ENCODE data around the gene PYGB. TPM values are rescaled to one million over a fixed set of nuclear protein-coding genes. Genes with fewer than 3 reads are reported as not detected.

The PYGB gene
- polyA plus RNA-seq, 3 donors from 2014 or later: 39.3 to 56.0 (median 51.0) TPM

DNA sequence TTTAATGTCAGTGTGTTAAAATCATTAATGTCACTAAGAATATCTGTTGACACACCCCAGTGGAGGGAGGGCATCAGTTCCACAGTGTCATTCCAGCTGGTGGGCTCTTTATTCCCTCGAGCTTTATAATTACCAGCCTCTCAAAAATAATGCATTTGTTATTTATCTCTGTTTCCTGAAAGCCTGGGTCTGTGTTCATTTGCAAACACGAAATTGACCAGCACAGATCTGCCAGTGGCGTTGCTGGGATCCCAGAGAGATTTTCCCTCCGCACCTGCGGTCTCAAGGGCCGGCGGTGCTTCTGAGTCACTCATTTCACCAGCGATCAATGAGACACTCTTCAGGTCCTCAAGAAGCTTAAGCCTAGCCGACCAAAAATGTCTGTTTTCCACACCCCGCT is 5.7 kb upstream of the PYGB start:
- no peak overlapping the region for H3K4me3 Mint-ChIP-seq
- no peak for DNase-seq
- H3K4me1 Mint-ChIP-seq: peaks cover 6 to 11% of the 10 kb centered on the region in 2 donors
- H3K9me3 Mint-ChIP-seq: no peaks in the 10 kb centered on the region
- no peak overlapping the region for H3K27ac Mint-ChIP-seq
- no peaks in the 10 kb centered on the region for H3K36me3 Mint-ChIP-seq
- H3K27me3 Mint-ChIP-seq (ENCODE audit: low read depth in 3 of 3): peaks cover 1 to 16% (median 8%) of the 10 kb centered on the region in 3 donors

DNA sequence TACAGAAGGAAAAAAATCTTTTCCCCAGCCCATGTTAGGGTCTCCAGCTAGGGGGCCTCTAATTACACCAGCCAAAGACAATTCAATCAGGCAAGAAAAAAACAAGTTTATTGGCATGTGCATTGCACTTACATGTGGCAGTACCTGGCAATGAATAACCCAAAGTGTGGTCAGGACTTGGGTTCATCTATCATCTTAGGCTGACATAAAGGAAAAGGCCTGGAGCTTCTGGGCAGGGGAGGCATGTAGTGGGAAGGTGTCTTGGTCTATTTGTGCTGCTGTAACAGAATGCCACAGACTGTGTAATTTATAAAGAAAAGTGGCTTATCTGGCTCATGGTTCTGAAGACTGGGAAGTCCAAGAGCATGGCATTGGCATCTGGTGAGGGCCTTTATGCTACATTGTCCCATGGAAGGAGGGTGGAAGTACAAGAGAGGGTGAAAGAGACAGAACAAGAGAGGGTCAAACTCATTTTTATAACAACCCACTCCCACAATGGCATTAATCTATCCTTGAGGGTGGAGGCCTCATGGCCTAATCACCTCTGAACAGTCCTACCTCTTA is 4.4 kb upstream of the PYGB start:
- H3K4me1 Mint-ChIP-seq: peaks cover 9 to 13% of the 10 kb centered on the region in 2 donors
- DNase-seq: no peak
- no peak overlapping the region for H3K4me3 Mint-ChIP-seq
- H3K27me3 Mint-ChIP-seq (ENCODE audit: low read depth in 3 of 3): peaks cover 4 to 17% (median 6%) of the 10 kb centered on the region in 3 donors
- no peaks in the 10 kb centered on the region for H3K9me3 Mint-ChIP-seq
- H3K27ac Mint-ChIP-seq: no peak overlapping the region
- no peaks in the 10 kb centered on the region for H3K36me3 Mint-ChIP-seq

DNA sequence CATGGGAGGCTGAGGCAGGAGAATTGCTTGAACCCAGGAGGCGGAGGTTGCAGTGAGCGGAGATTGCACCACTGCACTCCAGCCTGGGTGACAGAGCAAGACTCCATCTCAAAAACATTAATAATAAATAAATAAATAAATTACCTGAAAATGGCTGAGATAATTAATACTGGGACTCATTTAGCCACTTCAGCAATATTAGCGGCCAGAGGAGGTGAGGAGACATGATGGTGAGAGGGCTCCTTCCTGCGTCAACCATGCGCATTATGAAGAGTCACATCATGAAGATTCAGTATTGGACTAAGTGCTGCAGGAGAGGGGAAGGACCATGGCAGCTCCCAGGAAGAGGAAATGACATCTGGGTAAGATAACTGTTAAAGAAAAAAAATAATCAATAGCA is 2.9 kb upstream of the PYGB start:
- no peaks in the 10 kb centered on the region for H3K9me3 Mint-ChIP-seq
- H3K27me3 Mint-ChIP-seq (ENCODE audit: low read depth in 3 of 3): peaks cover 2 to 23% (median 8%) of the 10 kb centered on the region in 3 donors
- DNase-seq: no peak
- H3K27ac Mint-ChIP-seq: no peak overlapping the region
- H3K36me3 Mint-ChIP-seq: no peaks in the 10 kb centered on the region
- H3K4me3 Mint-ChIP-seq: peak overlapping the region in 1 of 5 donors; percentile 18
- H3K4me1 Mint-ChIP-seq: peaks cover 22 to 28% of the 10 kb centered on the region in 2 donors

DNA sequence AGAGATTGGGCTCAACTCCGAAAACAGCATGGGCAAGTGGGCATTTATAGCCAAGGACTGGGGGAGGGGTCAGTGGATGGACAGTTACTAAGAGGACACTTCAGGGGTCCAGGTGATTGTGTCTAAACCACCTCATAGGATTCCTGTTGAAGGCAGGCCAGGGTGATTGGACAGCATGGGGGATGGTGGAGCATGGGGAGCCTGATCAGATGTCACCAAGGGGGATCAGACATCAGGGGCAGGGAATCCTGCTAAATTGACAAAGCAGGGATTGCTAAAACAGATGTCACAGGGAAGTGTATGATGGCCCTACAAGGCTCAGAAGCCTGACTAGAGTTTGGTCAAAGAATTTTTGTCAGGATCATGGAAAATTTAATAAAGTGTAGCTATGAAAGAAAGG is 2.4 kb upstream of the PYGB start:
- Mint-ChIP-seq H3K27ac (no peak overlapping the region), H3K4me1 (peaks cover 26 to 33% of the 10 kb centered on the region in 2 donors), H3K27me3 (ENCODE audit: low read depth in 3 of 3) (peaks cover 2 to 23% (median 8%) of the 10 kb centered on the region in 3 donors), H3K9me3 (no peaks in the 10 kb centered on the region), H3K4me3 (peak overlapping the region in 2 of 5 donors; percentile 18 to 50), H3K36me3 (no peaks in the 10 kb centered on the region)
- no peak for DNase-seq

DNA sequence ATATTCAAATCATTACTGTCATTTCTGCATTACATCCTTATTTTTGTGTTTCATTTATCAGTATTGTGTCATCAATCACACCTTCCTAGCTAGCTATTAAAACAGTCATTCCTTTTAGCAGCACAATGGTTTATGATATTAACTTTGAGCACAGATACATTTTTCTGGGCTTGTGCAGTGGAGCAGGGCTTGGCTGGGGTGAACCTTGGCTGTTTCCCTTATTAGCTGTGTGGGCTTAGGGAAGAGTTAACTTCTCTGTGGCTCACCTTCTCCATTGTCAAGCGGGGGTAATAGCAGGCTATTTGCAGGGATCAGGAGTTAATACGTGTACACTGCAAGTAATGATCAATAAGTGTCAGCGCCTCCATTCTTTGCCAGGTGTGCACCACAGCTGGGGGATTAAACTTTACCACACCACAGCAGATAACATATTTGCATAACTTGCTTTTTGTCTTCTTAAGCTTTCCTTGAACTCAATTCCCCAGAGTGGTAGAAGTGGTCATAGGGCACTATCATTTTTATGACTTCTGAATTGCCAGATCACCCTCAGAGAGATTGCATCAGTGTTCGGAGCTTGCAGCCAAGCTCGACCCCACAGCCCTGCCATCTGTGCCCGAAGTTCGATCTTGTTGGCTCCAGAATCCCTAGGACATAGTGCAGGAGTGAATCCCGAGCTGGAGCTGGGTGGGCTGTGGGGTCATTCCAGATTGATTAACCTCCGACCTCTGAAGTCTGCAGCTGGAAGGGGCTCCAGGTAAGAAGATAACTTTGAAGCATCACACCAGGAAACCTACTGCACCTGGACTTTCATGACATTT is 1.5 kb upstream of the PYGB start:
- H3K27me3 Mint-ChIP-seq (ENCODE audit: low read depth in 3 of 3): peaks cover 2 to 19% (median 7%) of the 10 kb centered on the region in 3 donors
- no peak for DNase-seq
- peak overlapping the region; percentile 82 to 96 (median 92) for H3K4me3 Mint-ChIP-seq
- peak overlapping the region in 2 of 6 donors; percentile 40 to 66 for H3K27ac Mint-ChIP-seq
- no peaks in the 10 kb centered on the region for H3K9me3 Mint-ChIP-seq
- H3K4me1 Mint-ChIP-seq: peaks cover 32 to 42% of the 10 kb centered on the region in 2 donors
- no peaks in the 10 kb centered on the region for H3K36me3 Mint-ChIP-seq

DNA sequence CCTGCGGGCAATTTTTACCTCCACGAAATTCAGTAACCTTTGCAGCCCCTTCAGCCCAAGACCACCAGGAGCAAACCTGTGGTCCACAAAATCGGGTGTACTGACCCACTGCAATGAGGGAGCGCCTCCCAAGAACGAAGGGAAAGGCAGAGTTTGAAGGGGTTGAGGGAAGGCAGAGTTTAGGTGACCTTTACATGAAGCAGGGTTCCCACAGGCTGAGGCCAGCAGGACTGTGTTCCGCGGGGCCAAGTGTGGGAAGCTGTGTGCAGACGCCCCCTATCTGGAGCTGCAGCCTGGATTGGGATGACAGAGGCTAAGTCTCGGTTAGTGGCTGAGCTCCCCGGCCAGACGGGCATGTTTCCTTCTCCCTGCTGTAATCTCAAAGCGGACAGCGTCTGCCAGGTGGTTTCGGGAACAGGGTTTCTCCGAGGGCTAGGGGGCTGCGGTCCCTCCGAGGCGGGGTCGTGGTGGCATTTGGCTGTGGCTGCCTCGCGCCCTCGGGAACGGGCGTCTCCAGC is 826 bp upstream of the PYGB start:
- Mint-ChIP-seq H3K9me3 (no peaks in the 10 kb centered on the region), H3K4me3 (peak overlapping the region; percentile 82 to 96 (median 92)), H3K36me3 (no peaks in the 10 kb centered on the region), H3K4me1 (peaks cover 36 to 44% of the 10 kb centered on the region in 2 donors), H3K27me3 (ENCODE audit: low read depth in 3 of 3) (peaks cover 2 to 17% (median 2%) of the 10 kb centered on the region in 3 donors), H3K27ac (peak overlapping the region in 4 of 6 donors; percentile 17 to 75 (median 69))
- peak in 1 of 3 donors; percentile 21 for DNase-seq

DNA sequence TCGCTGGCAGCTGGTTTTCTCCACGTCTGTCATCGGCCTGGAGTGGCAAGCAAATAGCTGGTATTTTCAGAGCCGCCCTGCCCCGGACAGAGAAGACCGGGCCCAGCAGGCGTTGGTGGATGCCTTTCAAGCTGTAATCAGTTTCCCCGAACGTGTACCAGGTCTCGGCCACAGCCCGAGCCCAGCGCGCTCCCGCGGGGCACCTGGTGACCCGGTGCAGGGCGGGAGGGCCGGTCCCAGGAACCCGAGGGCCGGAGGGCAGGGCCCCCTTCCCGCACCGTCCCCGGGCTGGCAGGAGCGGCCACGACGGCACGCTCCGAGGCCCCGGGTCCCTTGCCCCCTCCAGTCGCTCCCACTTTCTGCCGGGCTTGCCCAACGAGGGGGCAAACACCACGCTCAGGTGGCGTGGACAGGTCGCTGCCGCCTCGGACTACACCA is 348 bp upstream of the PYGB start:
- H3K4me1 Mint-ChIP-seq: peaks cover 40 to 49% of the 10 kb centered on the region in 2 donors
- peak overlapping the region; percentile 17 to 87 (median 70) for H3K27ac Mint-ChIP-seq
- H3K4me3 Mint-ChIP-seq: peak overlapping the region; percentile 90 to 96 (median 92)
- no peaks in the 10 kb centered on the region for H3K9me3 Mint-ChIP-seq
- H3K27me3 Mint-ChIP-seq (ENCODE audit: low read depth in 3 of 3): peaks cover 2 to 20% (median 2%) of the 10 kb centered on the region in 3 donors
- no peaks in the 10 kb centered on the region for H3K36me3 Mint-ChIP-seq
- DNase-seq: no peak

DNA sequence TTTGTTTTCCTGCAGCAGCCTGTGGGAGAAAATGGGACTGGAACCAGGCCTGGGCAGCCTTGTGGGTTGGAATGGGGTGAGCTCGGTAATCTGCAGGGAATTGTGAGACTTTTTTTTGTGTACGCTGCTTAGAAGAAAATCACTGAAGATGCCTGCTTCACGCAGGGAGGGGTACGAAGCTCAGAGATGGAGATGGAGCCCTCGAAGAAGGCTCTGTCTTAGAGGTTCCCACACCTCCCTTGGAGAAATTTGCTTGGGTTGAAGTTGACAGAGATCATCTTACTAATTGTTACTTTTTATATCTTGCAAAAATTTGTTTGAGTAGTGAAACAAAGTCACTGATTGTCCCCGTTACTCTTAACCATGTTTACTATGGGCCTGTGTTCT is 894 bp downstream of the PYGB start:
- DNase-seq: no peak
- Mint-ChIP-seq H3K4me1 (peaks cover 40 to 53% of the 10 kb centered on the region in 2 donors), H3K36me3 (no peaks in the 10 kb centered on the region), H3K9me3 (no peaks in the 10 kb centered on the region), H3K4me3 (peak overlapping the region; percentile 89 to 94 (median 93)), H3K27ac (peak overlapping the region; percentile 84 to 92 (median 88)), H3K27me3 (ENCODE audit: low read depth in 3 of 3) (peaks cover 2 to 20% (median 2%) of the 10 kb centered on the region in 3 donors)

DNA sequence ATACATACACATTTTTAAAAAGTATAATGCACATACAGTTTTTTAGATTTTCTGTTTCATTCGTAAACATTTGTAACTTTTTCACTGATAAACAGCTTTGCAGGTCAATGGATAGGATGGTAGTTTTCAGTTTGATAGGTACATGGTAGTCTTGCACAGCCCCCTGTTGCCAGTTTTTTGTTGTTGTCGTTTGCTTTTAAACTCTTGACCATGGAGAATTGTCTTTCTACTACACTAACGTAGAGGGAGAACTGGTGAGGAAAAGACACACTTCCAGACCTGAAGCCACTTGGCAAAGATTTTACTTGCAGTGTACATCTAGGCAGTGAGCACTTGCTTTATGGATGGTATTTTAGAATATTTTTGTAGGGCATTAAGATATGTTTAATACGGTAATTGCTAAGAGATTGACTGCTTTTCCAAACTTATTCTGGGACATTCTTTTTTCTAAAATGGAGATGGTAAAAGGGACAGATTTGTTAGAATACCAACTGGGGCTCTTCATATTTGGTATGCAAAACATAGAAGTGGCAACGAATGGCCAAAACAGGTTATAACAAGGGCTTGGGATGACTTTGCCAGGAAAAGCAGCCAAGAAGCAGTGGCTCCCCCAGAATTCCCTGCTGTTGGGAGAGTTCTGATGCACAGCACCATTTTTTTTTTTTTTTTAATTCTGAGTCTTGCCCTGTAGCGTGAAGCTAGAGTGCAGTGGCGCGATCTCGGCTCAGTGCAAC is 1.5 kb downstream of the PYGB start:
- H3K27ac Mint-ChIP-seq: peak overlapping the region; percentile 84 to 92 (median 88)
- peaks cover 2 to 20% (median 2%) of the 10 kb centered on the region in 3 donors for H3K27me3 Mint-ChIP-seq (ENCODE audit: low read depth in 3 of 3)
- DNase-seq: no peak
- H3K36me3 Mint-ChIP-seq: no peaks in the 10 kb centered on the region
- H3K4me3 Mint-ChIP-seq: peak overlapping the region; percentile 89 to 94 (median 93)
- H3K4me1 Mint-ChIP-seq: peaks cover 40 to 54% of the 10 kb centered on the region in 2 donors
- H3K9me3 Mint-ChIP-seq: no peaks in the 10 kb centered on the region

DNA sequence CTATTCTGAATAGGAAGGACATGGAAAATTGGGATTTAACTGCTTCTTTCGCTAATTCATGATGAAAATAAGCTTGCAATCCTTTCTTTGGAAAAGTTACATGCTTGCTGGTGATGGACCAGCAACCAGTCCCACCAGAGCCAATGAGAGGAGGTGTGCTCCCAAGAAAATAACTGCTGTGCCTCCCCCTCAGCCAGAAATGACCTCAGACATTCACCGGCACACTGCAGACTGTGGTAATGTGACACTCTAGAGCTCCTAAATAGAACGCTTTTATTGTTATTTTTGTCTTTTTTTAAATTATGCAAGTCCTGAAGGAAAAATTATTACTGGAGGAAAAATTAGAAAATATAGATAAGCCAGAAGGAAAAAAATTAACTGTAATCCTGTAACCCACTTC is 2.6 kb downstream of the PYGB start:
- peaks cover 40 to 59% of the 10 kb centered on the region in 2 donors for H3K4me1 Mint-ChIP-seq

DNA sequence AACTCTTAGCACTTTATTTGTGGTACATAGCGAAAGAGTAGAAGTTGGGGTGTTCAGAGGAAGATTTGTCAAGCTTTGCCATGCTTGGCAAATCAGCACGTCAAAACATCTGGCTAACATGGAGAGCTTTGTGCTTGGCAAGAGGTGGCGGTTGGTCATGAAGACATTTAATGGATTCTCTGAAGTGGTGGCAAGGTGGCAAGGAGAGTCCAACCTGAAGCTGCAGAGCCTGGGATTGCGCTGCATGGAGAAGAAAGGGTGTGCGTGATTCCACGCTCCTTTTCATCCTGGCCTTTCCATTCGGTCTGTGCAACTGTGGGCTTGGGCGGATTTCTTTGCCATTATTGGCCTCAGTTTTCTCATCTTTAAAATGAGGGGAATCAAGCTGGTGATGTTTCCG is 3.1 kb downstream of the PYGB start:
- Mint-ChIP-seq H3K4me1 (peaks cover 41 to 59% of the 10 kb centered on the region in 2 donors), H3K27me3 (ENCODE audit: low read depth in 3 of 3) (peaks cover 2 to 18% (median 2%) of the 10 kb centered on the region in 3 donors), H3K36me3 (no peaks in the 10 kb centered on the region), H3K4me3 (no peak overlapping the region), H3K9me3 (no peaks in the 10 kb centered on the region), H3K27ac (no peak overlapping the region)
- no peak for DNase-seq

More for the DNA sequence above, 2.6 kb downstream of the PYGB start:
- Mint-ChIP-seq H3K27me3 (ENCODE audit: low read depth in 3 of 3) (peaks cover 2 to 18% (median 2%) of the 10 kb centered on the region in 3 donors), H3K9me3 (no peaks in the 10 kb centered on the region), H3K36me3 (no peaks in the 10 kb centered on the region), H3K27ac (no peak overlapping the region), H3K4me3 (peak overlapping the region in 3 of 5 donors; percentile 18 to 89 (median 45))
- no peak for DNase-seq

DNA sequence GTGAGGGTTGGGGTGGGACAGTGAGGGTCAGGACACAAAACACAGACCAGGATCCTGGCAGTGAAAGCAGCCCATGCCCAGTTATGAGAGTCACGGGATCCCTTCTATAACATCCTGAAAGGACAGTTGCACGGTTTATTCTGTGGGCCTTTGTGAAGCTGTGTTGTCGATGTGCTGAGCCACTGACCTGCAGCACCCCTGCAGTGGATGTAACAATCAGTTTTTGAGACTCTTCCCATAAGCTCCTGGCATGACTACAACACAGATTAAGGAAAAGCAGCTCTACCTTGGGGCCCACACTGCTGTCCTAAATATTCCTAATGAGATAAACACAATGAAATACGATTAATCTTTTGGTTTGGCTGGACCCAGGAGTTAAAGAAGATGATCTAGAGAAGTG is 3.7 kb downstream of the PYGB start:
- H3K4me3 Mint-ChIP-seq: no peak overlapping the region
- no peaks in the 10 kb centered on the region for H3K36me3 Mint-ChIP-seq
- H3K9me3 Mint-ChIP-seq: no peaks in the 10 kb centered on the region
- peaks cover 43 to 55% of the 10 kb centered on the region in 2 donors for H3K4me1 Mint-ChIP-seq
- peaks cover 2 to 16% (median 2%) of the 10 kb centered on the region in 3 donors for H3K27me3 Mint-ChIP-seq (ENCODE audit: low read depth in 3 of 3)
- DNase-seq: no peak
- no peak overlapping the region for H3K27ac Mint-ChIP-seq

DNA sequence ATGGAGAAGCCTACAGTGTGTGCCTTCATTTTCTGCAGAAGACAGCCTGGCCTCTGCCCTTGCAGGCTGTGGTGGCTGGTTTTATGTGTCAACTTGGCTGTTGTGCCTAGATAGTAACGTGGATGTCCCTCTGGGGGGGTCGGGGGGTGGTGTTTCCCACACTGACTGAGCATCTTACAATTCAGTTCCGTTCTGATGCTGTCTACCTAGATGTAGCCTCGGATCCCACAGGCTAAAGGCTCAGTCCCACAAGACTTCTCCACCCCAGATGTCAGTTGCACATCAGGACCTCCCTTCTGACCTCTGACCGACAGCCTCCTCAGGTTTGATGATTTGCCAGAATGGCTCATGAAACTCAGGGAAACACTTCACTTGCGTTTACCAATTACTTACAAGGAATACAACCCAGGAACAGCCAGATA is 4.4 kb downstream of the PYGB start:
- H3K27ac Mint-ChIP-seq: peak overlapping the region in 1 of 6 donors; percentile 22
- no peaks in the 10 kb centered on the region for H3K9me3 Mint-ChIP-seq
- peaks cover 37 to 52% of the 10 kb centered on the region in 2 donors for H3K4me1 Mint-ChIP-seq
- H3K4me3 Mint-ChIP-seq: no peak overlapping the region
- H3K27me3 Mint-ChIP-seq (ENCODE audit: low read depth in 3 of 3): peaks cover 2 to 11% (median 2%) of the 10 kb centered on the region in 3 donors
- DNase-seq: no peak
- no peaks in the 10 kb centered on the region for H3K36me3 Mint-ChIP-seq

Measured in immature natural killer cell (primary cell).